Hematopoietic multipotent progenitor cell treated with erythropoietin and hydrocortisone succinate and interleukin-3 and kit ligand, for 4 days (in vitro differentiated cells): ENCODE measurements around the gene PAQR5.
"Not testable (repeated sequence)": the region's sequence is repeated elsewhere in the genome, so short reads cannot be mapped to it uniquely, and the experiment has no call there.

Experiments used
- DNase-seq: peaks from one replicate; pipeline ENCODE4 v3.0.0-alpha.2; 2015

Gene PAQR5

GRCh38 chr15:69298697-69299441 is at the start of gene PAQR5:
PAQR5 (plus strand) TSS chr15:69298912; CDS start chr15:69360081, 61,169 bp downstream.
- DNase-seq = peak; percentile 65

- no peak for DNase-seq
Measured at GRCh38 chr15:69253156-69253555, 45.6 kb upstream of the PAQR5 start.

GRCh38 chr15:69265347-69265955 is 33.3 kb upstream of the PAQR5 start:
- DNase-seq = peak; percentile 77

GRCh38 chr15:69271217-69271616 is 27.5 kb upstream of the PAQR5 start:
- DNase-seq = no peak

GRCh38 chr15:69272139-69272538 is 26.6 kb upstream of the PAQR5 start:
- no peak for DNase-seq

- no peak for DNase-seq
Measured at GRCh38 chr15:69272891-69273290, 25.8 kb upstream of the PAQR5 start.

GRCh38 chr15:69275074-69275670 is 23.5 kb upstream of the PAQR5 start:
- DNase-seq = no peak

- DNase-seq = no peak
Measured at GRCh38 chr15:69275933-69276560, 22.7 kb upstream of the PAQR5 start.

GRCh38 chr15:69277316-69277715 is 21.4 kb upstream of the PAQR5 start:
- no peak for DNase-seq

GRCh38 chr15:69279636-69280035 is 19.1 kb upstream of the PAQR5 start:
- no peak for DNase-seq

- DNase-seq = no peak
Measured at GRCh38 chr15:69280783-69281182, 17.9 kb upstream of the PAQR5 start.

GRCh38 chr15:69282104-69282743 is 16.5 kb upstream of the PAQR5 start:
- DNase-seq = no peak

GRCh38 chr15:69285834-69286233 is 12.9 kb upstream of the PAQR5 start:
- no peak for DNase-seq

GRCh38 chr15:69288011-69288410 is 10.7 kb upstream of the PAQR5 start:
- no peak for DNase-seq

GRCh38 chr15:69288531-69289341 is 10.0 kb upstream of the PAQR5 start:
- DNase-seq = no peak

- DNase-seq = no peak
Measured at GRCh38 chr15:69289342-69290146, 9.2 kb upstream of the PAQR5 start.

GRCh38 chr15:69290346-69291164 is 8.2 kb upstream of the PAQR5 start:
- DNase-seq = no peak

GRCh38 chr15:69291651-69292050 is 7.1 kb upstream of the PAQR5 start:
- not testable (repeated sequence) for DNase-seq

GRCh38 chr15:69292826-69293420 is 5.8 kb upstream of the PAQR5 start:
- no peak for DNase-seq
